Islet precursor cell (in vitro differentiated cells): Measurements from ENCODE around the gene ZFYVE27.

Experiments used
- DNase-seq: peaks from one replicate; pipeline ENCODE4 v3.0.0-alpha.2; 2018

ZFYVE27 gene

GRCh38 chr10:97770255-97770654, 33.3 kb downstream of the ZFYVE27 start:
- no peak for DNase-seq

GRCh38 chr10:97771055-97771891, 34.3 kb downstream of the ZFYVE27 start:
- peak; percentile 71 for DNase-seq

- DNase-seq: no peak
Observed at GRCh38 chr10:97771913-97772823, 35.2 kb downstream of the ZFYVE27 start, which contains the start of gene SFRP5. Gene SFRP5, minus strand, starts transcription at chr10:97771999. Its CDS starts 166 bp downstream, at chr10:97771833.

GRCh38 chr10:97773096-97773495, 36.2 kb downstream of the ZFYVE27 start:
- no peak for DNase-seq

- DNase-seq: no peak
Observed at GRCh38 chr10:97774811-97775294, 37.9 kb downstream of the ZFYVE27 start.

- no peak for DNase-seq
Observed at GRCh38 chr10:97777143-97777542, 40.2 kb downstream of the ZFYVE27 start.

- DNase-seq: no peak
Observed at GRCh38 chr10:97778452-97779302, 41.7 kb downstream of the ZFYVE27 start.

- no peak for DNase-seq
Observed at GRCh38 chr10:97779492-97779891, 42.6 kb downstream of the ZFYVE27 start.

GRCh38 chr10:97779975-97780374, 43.0 kb downstream of the ZFYVE27 start:
- DNase-seq: no peak

- no peak for DNase-seq
Observed at GRCh38 chr10:97780841-97781617, 44.1 kb downstream of the ZFYVE27 start.

GRCh38 chr10:97781618-97782331, 44.8 kb downstream of the ZFYVE27 start:
- no peak for DNase-seq

- DNase-seq: no peak
Observed at GRCh38 chr10:97782455-97783228, 45.7 kb downstream of the ZFYVE27 start.

GRCh38 chr10:97784200-97784810, 47.4 kb downstream of the ZFYVE27 start:
- DNase-seq: no peak

- no peak for DNase-seq
Observed at GRCh38 chr10:97785231-97785630, 48.3 kb downstream of the ZFYVE27 start.

GRCh38 chr10:97785731-97786130, 48.8 kb downstream of the ZFYVE27 start:
- DNase-seq: no peak

- DNase-seq: peak; percentile 75
Observed at GRCh38 chr10:97788552-97789442, 51.9 kb downstream of the ZFYVE27 start.

GRCh38 chr10:97789770-97790397, 53.0 kb downstream of the ZFYVE27 start:
- no peak for DNase-seq
